H9 (cell line): ENCODE results near the gene CSMD2. TPM values are rescaled to one million over a fixed set of nuclear protein-coding genes. Genes with fewer than 3 reads are reported as not detected.

ENCODE experiments used
- DNase-seq: peaks from one replicate; pipeline ENCODE4 v3.0.0-alpha.2; 2017
- H2AFZ ChIP-seq: one replicate; pipeline ENCODE4 v1.6.1; 2013; ENCODE audit warnings: mild to moderate bottlenecking, low read length, control low read depth, moderate library complexity
- H2AK5ac ChIP-seq: 2 replicates; pipeline ENCODE4 v1.6.1; 2013; ENCODE audit warnings: low read length, control low read depth, mixed read lengths; ENCODE audit not compliant: insufficient read length
- H2BK120ac ChIP-seq: one replicate; pipeline ENCODE4 v1.6.1; 2013; ENCODE audit warnings: low read depth, mild to moderate bottlenecking, low read length, control low read depth, inconsistent platforms; ENCODE audit not compliant: poor library complexity, severe bottlenecking
- H2BK12ac ChIP-seq: 2 replicates; pipeline ENCODE4 v1.6.1; 2013; ENCODE audit warnings: low read length, control low read depth, mixed read lengths, low read depth; ENCODE audit not compliant: insufficient read length
- H2BK15ac ChIP-seq: 2 replicates; pipeline ENCODE4 v1.6.1; 2013; ENCODE audit warnings: low read depth, low read length, control low read depth
- H2BK20ac ChIP-seq: one replicate; pipeline ENCODE4 v1.6.1; 2013; ENCODE audit warnings: low read depth, mild to moderate bottlenecking, low read length, control low read depth, inconsistent platforms; ENCODE audit not compliant: poor library complexity, severe bottlenecking
- H2BK5ac ChIP-seq: 2 replicates; pipeline ENCODE4 v1.6.1; 2013; ENCODE audit warnings: low read length, control low read depth, mixed read lengths; ENCODE audit not compliant: insufficient read length
- H3K14ac ChIP-seq: 2 replicates; pipeline ENCODE4 v1.6.1; 2013; ENCODE audit warnings: low read length, control low read depth; ENCODE audit not compliant: insufficient read depth
- H3K18ac ChIP-seq: 2 replicates; pipeline ENCODE4 v1.6.1; 2013; ENCODE audit warnings: low read depth, mild to moderate bottlenecking, mixed read lengths, low read length, control low read depth; ENCODE audit not compliant: insufficient read length
- H3K23ac ChIP-seq: 2 replicates; pipeline ENCODE4 v1.6.1; 2013; ENCODE audit warnings: low read length, control low read depth, mixed read lengths, low read depth; ENCODE audit not compliant: insufficient read length
- H3K23me2 ChIP-seq: 2 replicates; pipeline ENCODE4 v1.6.1; 2013; ENCODE audit warnings: low read depth, mild to moderate bottlenecking, mixed read lengths, low read length, control low read depth; ENCODE audit not compliant: insufficient read length, poor library complexity, severe bottlenecking
- H3K27ac ChIP-seq: 2 replicates; pipeline ENCODE4 v1.5.1; 2013; ENCODE audit warnings: low read length, control low read depth, mixed read lengths, low read depth; ENCODE audit not compliant: insufficient read length
- H3K27me3 ChIP-seq: 2 replicates; pipeline ENCODE4 v1.6.1; 2013; ENCODE audit warnings: low read length, control low read depth, inconsistent platforms; ENCODE audit not compliant: insufficient read depth
- H3K4ac ChIP-seq: 2 replicates; pipeline ENCODE4 v1.6.1; 2013; ENCODE audit warnings: low read depth, mild to moderate bottlenecking, control low read depth, inconsistent platforms, low read length, moderate library complexity
- H3K4me1 ChIP-seq: 2 replicates; pipeline ENCODE4 v1.6.1; 2013; ENCODE audit warnings: low read length, control low read depth, inconsistent platforms; ENCODE audit not compliant: insufficient read depth
- H3K4me2 ChIP-seq: 2 replicates; pipeline ENCODE4 v1.6.1; 2013; ENCODE audit warnings: low read length, control low read depth, mixed read lengths; ENCODE audit not compliant: insufficient read length, insufficient read depth
- H3K56ac ChIP-seq: 2 replicates; pipeline ENCODE4 v1.6.1; 2013; ENCODE audit warnings: low read depth, mild to moderate bottlenecking, mixed read lengths, low read length, control low read depth; ENCODE audit not compliant: insufficient read length
- H3K79me1 ChIP-seq: 2 replicates; pipeline ENCODE4 v1.6.1; 2013; ENCODE audit warnings: low read depth, mild to moderate bottlenecking, moderate library complexity, low read length, control low read depth, inconsistent platforms; ENCODE audit not compliant: insufficient read depth, poor library complexity, severe bottlenecking
- H3K79me2 ChIP-seq: 2 replicates; pipeline ENCODE4 v1.6.1; 2013; ENCODE audit warnings: low read length, control low read depth, inconsistent platforms; ENCODE audit not compliant: insufficient read depth
- H3K9ac ChIP-seq: 2 replicates; pipeline ENCODE4 v1.6.1; 2013; ENCODE audit warnings: low read length, control low read depth, mixed read lengths; ENCODE audit not compliant: insufficient read length; ENCODE audit errors: extremely low read depth
- H3K9me3 ChIP-seq: one replicate; pipeline ENCODE4 v1.6.1; 2013; ENCODE audit warnings: low read depth, low read length, inconsistent platforms; ENCODE audit not compliant: control insufficient read depth
- H3T11ph ChIP-seq: one replicate; pipeline ENCODE4 v1.6.1; 2013; ENCODE audit warnings: mild to moderate bottlenecking, low read length, control low read depth, inconsistent platforms
- H4K20me1 ChIP-seq: one replicate; pipeline ENCODE4 v1.6.1; 2013; ENCODE audit not compliant: control insufficient read depth, insufficient read length, insufficient read depth
- H4K5ac ChIP-seq: 2 replicates; pipeline ENCODE4 v1.6.1; 2013; ENCODE audit warnings: low read depth, mild to moderate bottlenecking, mixed read lengths, low read length, control low read depth; ENCODE audit not compliant: insufficient read length
- H4K8ac ChIP-seq: replicated peaks from 2 replicates; pipeline ENCODE4 v1.6.1; 2013; ENCODE audit warnings: low read length, control low read depth, mixed read lengths, low read depth; ENCODE audit not compliant: insufficient read length
- H4K91ac ChIP-seq: 2 replicates; pipeline ENCODE4 v1.6.1; 2013; ENCODE audit warnings: low read depth, mild to moderate bottlenecking, moderate library complexity, mixed read lengths, low read length, control low read depth; ENCODE audit not compliant: insufficient read length
- H3K27ac Mint-ChIP-seq, 3 experiments: 2 replicates in 2 of 3; 3 replicates in 1 of 3; pipeline ENCODE4 v1.8.0; 2020 to 2021; ENCODE audit warnings: mixed read lengths in 3 of 3, mild to moderate bottlenecking in 1 of 3, moderate library complexity in 1 of 3
- H3K27me3 Mint-ChIP-seq: 2 replicates; pipeline ENCODE4 v1.8.0; 2021; ENCODE audit warnings: low read depth, mild to moderate bottlenecking, moderate library complexity, mixed read lengths
- H3K36me3 Mint-ChIP-seq, 3 experiments: 2 replicates in 2 of 3; 3 replicates in 1 of 3; pipeline ENCODE4 v1.8.0; 2020 to 2021; ENCODE audit warnings: low read depth in 3 of 3, mixed read lengths in 3 of 3; ENCODE audit not compliant: insufficient read depth in 1 of 3
- H3K4me1 Mint-ChIP-seq, 2 experiments: 2 replicates each; pipeline ENCODE4 v1.8.0; 2020; ENCODE audit warnings: mixed read lengths in 2 of 2
- H3K4me3 Mint-ChIP-seq, 2 experiments: 2 replicates in 1 of 2; 3 replicates in 1 of 2; pipeline ENCODE4 v1.8.0; 2020 to 2021; ENCODE audit warnings: mild to moderate bottlenecking in 2 of 2, mixed read lengths in 2 of 2, moderate library complexity in 1 of 2
- H3K9me3 Mint-ChIP-seq, 2 experiments: 2 replicates in 1 of 2; 3 replicates in 1 of 2; pipeline ENCODE4 v1.8.0; 2020; ENCODE audit warnings: mild to moderate bottlenecking in 2 of 2, mixed read lengths in 2 of 2, moderate library complexity in 1 of 2
- WGBS: extraction: QIAGEN DNeasy Blood & Tissue Kit; methylation state at CpG from one replicate; pipeline ENCODE4 v1.1.7; 2013; ENCODE audit warnings: missing lambda C conversion rate, low lambda C conversion rate, mixed read lengths; ENCODE audit not compliant: insufficient read length; ENCODE audit errors: extremely low coverage; 5-methylcytosine and 5-hydroxymethylcytosine counted together
- total RNA-seq: library from RNA; stranded (reverse); gene quantifications from 2 replicates; pipeline ENCODE4 v1.2.1, GENCODE V29; 2021
- TF ChIP-seq, protein P1 (sequence below): fragments of 200-600 bp; sonication (generic); conservative IDR thresholded peaks from 3 replicates; pipeline ENCODE4 v1.8.0; 2021; ENCODE audit warnings: antibody characterized with exemption, mild to moderate bottlenecking

Gene CSMD2
- total RNA-seq, 1 experiment from 2014 or later = 6.4 TPM

DNA sequence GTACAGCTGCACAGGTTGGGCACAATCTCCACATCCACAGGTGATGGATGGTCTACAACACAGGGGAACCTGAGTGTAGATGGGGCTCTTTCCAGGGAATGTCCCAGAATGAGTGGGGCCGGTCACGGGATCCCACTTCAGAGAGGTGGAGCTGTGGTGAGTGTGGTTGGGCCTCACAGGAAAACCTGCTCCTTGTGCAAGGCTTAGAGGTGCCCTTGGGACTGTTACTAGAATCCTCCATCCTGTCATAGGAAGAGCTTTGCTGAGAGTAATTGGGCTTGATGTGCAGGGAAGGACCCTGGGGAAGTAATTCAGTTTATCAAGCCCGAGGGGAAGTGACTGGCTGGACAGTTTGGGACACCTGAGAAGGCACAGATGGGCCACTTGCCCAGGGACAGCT, 554.6 kb downstream of the CSMD2 start:
- no peak overlapping the region for H2BK15ac ChIP-seq
- H3K4me2 ChIP-seq = no peak overlapping the region
- H2BK20ac ChIP-seq = no peak overlapping the region
- H3T11ph ChIP-seq = no peak overlapping the region
- TF ChIP-seq, protein P1, sequence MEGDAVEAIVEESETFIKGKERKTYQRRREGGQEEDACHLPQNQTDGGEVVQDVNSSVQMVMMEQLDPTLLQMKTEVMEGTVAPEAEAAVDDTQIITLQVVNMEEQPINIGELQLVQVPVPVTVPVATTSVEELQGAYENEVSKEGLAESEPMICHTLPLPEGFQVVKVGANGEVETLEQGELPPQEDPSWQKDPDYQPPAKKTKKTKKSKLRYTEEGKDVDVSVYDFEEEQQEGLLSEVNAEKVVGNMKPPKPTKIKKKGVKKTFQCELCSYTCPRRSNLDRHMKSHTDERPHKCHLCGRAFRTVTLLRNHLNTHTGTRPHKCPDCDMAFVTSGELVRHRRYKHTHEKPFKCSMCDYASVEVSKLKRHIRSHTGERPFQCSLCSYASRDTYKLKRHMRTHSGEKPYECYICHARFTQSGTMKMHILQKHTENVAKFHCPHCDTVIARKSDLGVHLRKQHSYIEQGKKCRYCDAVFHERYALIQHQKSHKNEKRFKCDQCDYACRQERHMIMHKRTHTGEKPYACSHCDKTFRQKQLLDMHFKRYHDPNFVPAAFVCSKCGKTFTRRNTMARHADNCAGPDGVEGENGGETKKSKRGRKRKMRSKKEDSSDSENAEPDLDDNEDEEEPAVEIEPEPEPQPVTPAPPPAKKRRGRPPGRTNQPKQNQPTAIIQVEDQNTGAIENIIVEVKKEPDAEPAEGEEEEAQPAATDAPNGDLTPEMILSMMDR = no peak
- no peak overlapping the region for H3K4me3 Mint-ChIP-seq
- no peaks in the 10 kb centered on the region for H3K4me1 Mint-ChIP-seq
- WGBS = no CpG with 5 or more reads among the region's 3 CpGs
- H3K27ac Mint-ChIP-seq = no peak overlapping the region
- H3K4me1 ChIP-seq = no peaks in the 10 kb centered on the region
- H3K79me2 ChIP-seq = no peaks in the 10 kb centered on the region
- H3K27ac ChIP-seq = no peak overlapping the region
- peaks cover 0 to 1% (median 0%) of the 10 kb centered on the region in 3 experiments; a peak in 1 of 7 replicates for H3K36me3 Mint-ChIP-seq
- H3K9ac ChIP-seq = no peak overlapping the region
- H4K5ac ChIP-seq = no peak overlapping the region
- no peaks in the 10 kb centered on the region for H3K79me1 ChIP-seq
- no peak overlapping the region for H4K91ac ChIP-seq
- no peaks in the 10 kb centered on the region for H3K23me2 ChIP-seq
- no peak overlapping the region for H3K4ac ChIP-seq
- H2AFZ ChIP-seq = no peak overlapping the region
- H2BK120ac ChIP-seq = no peak overlapping the region
- H2BK12ac ChIP-seq = no peak overlapping the region
- H4K20me1 ChIP-seq = no peaks in the 10 kb centered on the region
- no peak overlapping the region for H3K18ac ChIP-seq
- no peak for DNase-seq
- H3K27me3 ChIP-seq = no peaks in the 10 kb centered on the region
- no peaks in the 10 kb centered on the region for H3K9me3 Mint-ChIP-seq
- no peak overlapping the region for H3K14ac ChIP-seq
- no peak overlapping the region for H3K56ac ChIP-seq
- H2BK5ac ChIP-seq = no peak overlapping the region
- H3K9me3 ChIP-seq = no peaks in the 10 kb centered on the region
- H4K8ac ChIP-seq = no peak overlapping the region
- no peak overlapping the region for H2AK5ac ChIP-seq
- no peak overlapping the region for H3K23ac ChIP-seq
- peaks cover 24% of the 10 kb centered on the region for H3K27me3 Mint-ChIP-seq
